HG03039 (cell line): ENCODE measurements around the gene NEK5.
A peak's percentile ranks its signal among the peaks of the same experiment; 100 is the strongest.
"Not testable (repeated sequence)": the region's sequence is repeated elsewhere in the genome, so short reads cannot be mapped to it uniquely, and the experiment has no call there.

Experiments used
- ATAC-seq: cut with Tn5 transposase; IDR thresholded peaks from one replicate; pipeline ENCODE4 v1.9.1; 2021; ENCODE audit warnings: mild to moderate bottlenecking, moderate library complexity; ENCODE audit not compliant: unreplicated experiment

The NEK5 gene

GRCh38 chr13:52147225-52147624, 18.4 kb upstream of the NEK5 start:
- ATAC-seq, result no peak

- no peak for ATAC-seq
Observed at GRCh38 chr13:52141299-52141698, 12.4 kb upstream of the NEK5 start.

GRCh38 chr13:52137489-52137888, 8.6 kb upstream of the NEK5 start:
- no peak for ATAC-seq

GRCh38 chr13:52136763-52137162, 7.9 kb upstream of the NEK5 start:
- no peak for ATAC-seq

- no peak for ATAC-seq
Observed at GRCh38 chr13:52130641-52131040, 1.8 kb upstream of the NEK5 start.

GRCh38 chr13:52127783-52128702, 830 bp downstream of the NEK5 start:
- peak; percentile 42 for ATAC-seq

- ATAC-seq, result peak; percentile 9
Observed at GRCh38 chr13:52127378-52127777, 1.5 kb downstream of the NEK5 start.

GRCh38 chr13:52125547-52125946, 3.3 kb downstream of the NEK5 start:
- ATAC-seq, result no peak

GRCh38 chr13:52118595-52118994, 10.3 kb downstream of the NEK5 start:
- ATAC-seq, result no peak

- ATAC-seq, result no peak
Observed at GRCh38 chr13:52118095-52118494, 10.8 kb downstream of the NEK5 start.

- no peak for ATAC-seq
Observed at GRCh38 chr13:52112591-52112990, 16.3 kb downstream of the NEK5 start.

GRCh38 chr13:52109116-52109670, 19.7 kb downstream of the NEK5 start:
- ATAC-seq, result no peak

GRCh38 chr13:52105841-52106240, 23.0 kb downstream of the NEK5 start:
- no peak for ATAC-seq

- no peak for ATAC-seq
Observed at GRCh38 chr13:52104624-52105023, 24.2 kb downstream of the NEK5 start.

GRCh38 chr13:52103386-52103785, 25.5 kb downstream of the NEK5 start:
- ATAC-seq, result no peak

GRCh38 chr13:52102423-52102822, 26.4 kb downstream of the NEK5 start:
- not testable (repeated sequence) for ATAC-seq

- no peak for ATAC-seq
Observed at GRCh38 chr13:52097197-52097596, 31.7 kb downstream of the NEK5 start.

GRCh38 chr13:52096748-52097147, 32.1 kb downstream of the NEK5 start:
- no peak for ATAC-seq

- ATAC-seq, result no peak
Observed at GRCh38 chr13:52096062-52096461, 32.8 kb downstream of the NEK5 start.

GRCh38 chr13:52092087-52092486, 36.8 kb downstream of the NEK5 start:
- no peak for ATAC-seq

GRCh38 chr13:52091473-52091872, 37.4 kb downstream of the NEK5 start:
- no peak for ATAC-seq

- no peak for ATAC-seq
Observed at GRCh38 chr13:52085421-52085820, 43.5 kb downstream of the NEK5 start.
